ENCODE measurements around the gene ARL8B. TPM values are rescaled to one million over a fixed set of nuclear protein-coding genes. Genes with fewer than 3 reads are reported as not detected.

The ARL8B gene
- total and polyA plus RNA-seq, 9 of the 15 experiments (the other 6 are each of a cell fraction or from before 2014, with no cell fraction given), result 28.5 to 99.4 (median 77.2) TPM

- peak; percentile 6; the same call in 1 of the 2 replicates for TF ChIP-seq CEBPG (CRISPR knock-in tag; IDR thresholded peaks at IDR 0.05)
- TF ChIP-seq CEBPG (tag; conservative IDR thresholded peaks at IDR 0.05 in 1 of 2, IDR thresholded peaks at IDR 0.05 in 1 of 2), result 0 out of 4 replicates have a peak, but pooled peaks of 1 of the 2 experiments have one; percentile 23
- peak; percentile 42; the same call in 1 of the 2 replicates for TF ChIP-seq ZNF76 (CRISPR knock-in tag; IDR thresholded peaks at IDR 0.05; ENCODE audit: borderline replicate concordance)
- no peak for TF ChIP-seq ZNF224 (CRISPR knock-in tag; IDR thresholded peaks at IDR 0.05)
- TF ChIP-seq KLF16 (IDR thresholded peaks at IDR 0.05), result no peak
- peak; percentile 71; the same call in 1 of the 2 replicates for TF ChIP-seq CREM (IDR thresholded peaks at IDR 0.05; ENCODE audit: low read depth)
- TF ChIP-seq E2F3 (CRISPR knock-in tag; IDR thresholded peaks at IDR 0.05), result peak; percentile 57; the same call in 1 of the 2 replicates
- TF ChIP-seq, protein P1, sequence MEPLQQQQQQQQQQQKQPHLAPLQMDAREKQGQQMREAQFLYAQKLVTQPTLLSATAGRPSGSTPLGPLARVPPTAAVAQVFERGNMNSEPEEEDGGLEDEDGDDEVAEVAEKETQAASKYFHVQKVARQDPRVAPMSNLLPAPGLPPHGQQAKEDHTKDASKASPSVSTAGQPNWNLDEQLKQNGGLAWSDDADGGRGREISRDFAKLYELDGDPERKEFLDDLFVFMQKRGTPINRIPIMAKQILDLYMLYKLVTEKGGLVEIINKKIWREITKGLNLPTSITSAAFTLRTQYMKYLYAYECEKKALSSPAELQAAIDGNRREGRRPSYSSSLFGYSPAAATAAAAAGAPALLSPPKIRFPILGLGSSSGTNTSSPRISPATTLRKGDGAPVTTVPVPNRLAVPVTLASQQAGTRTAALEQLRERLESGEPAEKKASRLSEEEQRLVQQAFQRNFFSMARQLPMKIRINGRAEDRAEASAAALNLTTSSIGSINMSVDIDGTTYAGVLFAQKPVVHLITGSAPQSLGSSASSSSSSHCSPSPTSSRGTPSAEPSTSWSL (CRISPR knock-in tag; IDR thresholded peaks at IDR 0.05; ENCODE audit: borderline replicate concordance), result no peak
- peak; percentile 41; the same call in 1 of the 2 replicates for TF ChIP-seq TFAP4 (CRISPR knock-in tag; IDR thresholded peaks at IDR 0.05; ENCODE audit: borderline replicate concordance)
- peak; percentile 49 for TF ChIP-seq RBBP5 (IDR thresholded peaks at IDR 0.05; ENCODE audit: borderline replicate concordance, insufficient read depth, low read length, poor library complexity, severe bottlenecking)
- 0 out of 2 replicates have a peak, but pooled peaks have one; percentile 12 for TF ChIP-seq MTA3 (IDR thresholded peaks at IDR 0.05; ENCODE audit: borderline replicate concordance)
- TF ChIP-seq HNRNPK (IDR thresholded peaks at IDR 0.05; ENCODE audit: low read depth, low read length, poor library complexity, severe bottlenecking), result no peak
- TF ChIP-seq ZNF133 (CRISPR knock-in tag; IDR thresholded peaks at IDR 0.05), result no peak
- TF ChIP-seq, protein P2, sequence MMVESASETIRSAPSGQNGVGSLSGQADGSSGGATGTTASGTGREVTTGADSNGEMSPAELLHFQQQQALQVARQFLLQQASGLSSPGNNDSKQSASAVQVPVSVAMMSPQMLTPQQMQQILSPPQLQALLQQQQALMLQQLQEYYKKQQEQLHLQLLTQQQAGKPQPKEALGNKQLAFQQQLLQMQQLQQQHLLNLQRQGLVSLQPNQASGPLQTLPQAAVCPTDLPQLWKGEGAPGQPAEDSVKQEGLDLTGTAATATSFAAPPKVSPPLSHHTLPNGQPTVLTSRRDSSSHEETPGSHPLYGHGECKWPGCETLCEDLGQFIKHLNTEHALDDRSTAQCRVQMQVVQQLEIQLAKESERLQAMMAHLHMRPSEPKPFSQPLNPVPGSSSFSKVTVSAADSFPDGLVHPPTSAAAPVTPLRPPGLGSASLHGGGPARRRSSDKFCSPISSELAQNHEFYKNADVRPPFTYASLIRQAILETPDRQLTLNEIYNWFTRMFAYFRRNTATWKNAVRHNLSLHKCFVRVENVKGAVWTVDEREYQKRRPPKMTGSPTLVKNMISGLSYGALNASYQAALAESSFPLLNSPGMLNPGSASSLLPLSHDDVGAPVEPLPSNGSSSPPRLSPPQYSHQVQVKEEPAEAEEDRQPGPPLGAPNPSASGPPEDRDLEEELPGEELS (CRISPR knock-in tag; IDR thresholded peaks at IDR 0.05; ENCODE audit: borderline replicate concordance), result 0 out of 2 replicates have a peak, but pooled peaks have one; percentile 44
- TF ChIP-seq ZBTB1 (CRISPR knock-in tag; IDR thresholded peaks at IDR 0.05; ENCODE audit: borderline replicate concordance, low read depth), result no peak
- no peak; the same call in none of the 2 replicates for TF ChIP-seq CREB1 (IDR thresholded peaks at IDR 0.05)
- TF ChIP-seq CREB1 (CRISPR knock-in tag; IDR thresholded peaks at IDR 0.05), result peak; percentile 49; the same call in 1 of the 2 replicates
- TF ChIP-seq ZBTB11 (CRISPR knock-in tag; IDR thresholded peaks at IDR 0.05), result peak in 1 of 3 experiments; percentile 1; a peak in 1 of 6 replicates
These were observed 66.5 kb downstream of the ARL8B start (continued) for GRCh38 chr3:5188419-5189221.

All from K562 (cell line).